PFSK-1 (cell line): ENCODE results near the gene MTX3.

Experiments used
- FOXP2 ChIP-seq: optimal IDR thresholded peaks from 2 replicates; pipeline ENCODE3; 2011; ENCODE audit warnings: borderline replicate concordance, control low read depth, inconsistent platforms; ENCODE audit not compliant: insufficient read depth; ENCODE audit errors: extremely low read length, extremely low read depth
- POLR2AphosphoS5 ChIP-seq: IDR thresholded peaks from 2 replicates; pipeline ENCODE4 v1.6.1; 2012; ENCODE audit warnings: low read depth, mild to moderate bottlenecking, control low read depth, low read length, moderate library complexity
- SIN3A ChIP-seq: IDR thresholded peaks from 2 replicates; pipeline ENCODE4 v1.6.1; 2012; ENCODE audit warnings: mild to moderate bottlenecking, low read length, moderate library complexity, borderline replicate concordance; ENCODE audit not compliant: insufficient read depth
- TAF1 ChIP-seq: IDR thresholded peaks from 2 replicates; pipeline ENCODE4 v1.6.1; 2012; ENCODE audit warnings: low read length, control low read depth, borderline replicate concordance; ENCODE audit not compliant: insufficient read depth
- TF ChIP-seq, protein P1 (sequence below), 2 experiments: IDR thresholded peaks; 2 replicates each; pipeline versions ENCODE4 v1.6.1 to v1.8.0; 2011 to 2012; ENCODE audit warnings: low read depth in 2 of 2, low read length in 2 of 2, control low read depth in 1 of 2, inconsistent platforms in 1 of 2, mild to moderate bottlenecking in 1 of 2, moderate library complexity in 1 of 2; ENCODE audit not compliant: insufficient read depth in 1 of 2

The MTX3 gene

DNA sequence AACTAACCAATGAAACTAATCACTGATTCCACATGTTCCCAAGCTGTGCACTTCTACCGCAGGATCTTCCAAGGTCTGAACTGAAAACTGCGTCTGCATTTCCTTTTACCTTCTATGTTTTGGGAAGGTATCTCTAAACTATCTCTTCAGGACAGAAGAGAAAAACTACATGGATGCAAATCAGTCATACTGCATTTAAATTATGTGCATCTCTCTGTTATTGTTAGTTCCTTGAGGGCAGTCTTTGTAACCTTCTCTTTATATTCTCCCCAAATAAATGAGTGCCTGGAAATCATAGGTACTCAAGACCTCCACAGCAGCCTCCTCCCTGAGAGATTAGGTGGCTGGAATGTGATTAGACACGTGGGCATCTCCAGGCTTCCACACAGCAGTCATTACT, 17.1 kb downstream of the MTX3 start:
- TF ChIP-seq, protein P1, sequence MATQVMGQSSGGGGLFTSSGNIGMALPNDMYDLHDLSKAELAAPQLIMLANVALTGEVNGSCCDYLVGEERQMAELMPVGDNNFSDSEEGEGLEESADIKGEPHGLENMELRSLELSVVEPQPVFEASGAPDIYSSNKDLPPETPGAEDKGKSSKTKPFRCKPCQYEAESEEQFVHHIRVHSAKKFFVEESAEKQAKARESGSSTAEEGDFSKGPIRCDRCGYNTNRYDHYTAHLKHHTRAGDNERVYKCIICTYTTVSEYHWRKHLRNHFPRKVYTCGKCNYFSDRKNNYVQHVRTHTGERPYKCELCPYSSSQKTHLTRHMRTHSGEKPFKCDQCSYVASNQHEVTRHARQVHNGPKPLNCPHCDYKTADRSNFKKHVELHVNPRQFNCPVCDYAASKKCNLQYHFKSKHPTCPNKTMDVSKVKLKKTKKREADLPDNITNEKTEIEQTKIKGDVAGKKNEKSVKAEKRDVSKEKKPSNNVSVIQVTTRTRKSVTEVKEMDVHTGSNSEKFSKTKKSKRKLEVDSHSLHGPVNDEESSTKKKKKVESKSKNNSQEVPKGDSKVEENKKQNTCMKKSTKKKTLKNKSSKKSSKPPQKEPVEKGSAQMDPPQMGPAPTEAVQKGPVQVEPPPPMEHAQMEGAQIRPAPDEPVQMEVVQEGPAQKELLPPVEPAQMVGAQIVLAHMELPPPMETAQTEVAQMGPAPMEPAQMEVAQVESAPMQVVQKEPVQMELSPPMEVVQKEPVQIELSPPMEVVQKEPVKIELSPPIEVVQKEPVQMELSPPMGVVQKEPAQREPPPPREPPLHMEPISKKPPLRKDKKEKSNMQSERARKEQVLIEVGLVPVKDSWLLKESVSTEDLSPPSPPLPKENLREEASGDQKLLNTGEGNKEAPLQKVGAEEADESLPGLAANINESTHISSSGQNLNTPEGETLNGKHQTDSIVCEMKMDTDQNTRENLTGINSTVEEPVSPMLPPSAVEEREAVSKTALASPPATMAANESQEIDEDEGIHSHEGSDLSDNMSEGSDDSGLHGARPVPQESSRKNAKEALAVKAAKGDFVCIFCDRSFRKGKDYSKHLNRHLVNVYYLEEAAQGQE (IDR thresholded peaks at IDR 0.05; ENCODE audit: insufficient read depth in 1 of 2, low read depth in 2 of 2, low read length in 2 of 2): no peak
- TF ChIP-seq FOXP2 (no peak), TAF1 (no peak), SIN3A (no peak), POLR2AphosphoS5 (no peak)

DNA sequence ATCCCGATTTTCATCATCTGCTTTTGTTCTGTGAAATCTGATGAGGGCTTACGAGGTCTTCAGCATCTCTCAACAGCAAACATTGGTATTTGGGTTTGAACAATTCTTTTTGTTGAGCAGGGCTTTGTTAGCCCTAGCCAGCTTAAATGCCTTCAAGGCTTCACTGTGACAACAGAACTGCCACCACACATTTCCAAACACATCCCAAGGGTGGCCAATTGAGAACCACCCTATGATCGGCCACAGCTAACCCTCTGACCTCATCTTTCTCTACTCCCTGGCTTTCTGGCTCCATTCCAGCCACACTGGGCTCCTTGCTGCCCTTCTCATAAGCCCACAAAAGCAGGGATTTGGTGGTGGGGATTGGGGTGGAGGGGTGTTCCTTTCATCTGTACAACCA, 17.6 kb downstream of the MTX3 start:
- no peak for TF ChIP-seq SIN3A
- no peak for TF ChIP-seq POLR2AphosphoS5
- TF ChIP-seq, protein P1 (IDR thresholded peaks at IDR 0.05; ENCODE audit: insufficient read depth in 1 of 2, low read depth in 2 of 2, low read length in 2 of 2): no peak
- no peak for TF ChIP-seq FOXP2
- TF ChIP-seq TAF1: no peak

DNA sequence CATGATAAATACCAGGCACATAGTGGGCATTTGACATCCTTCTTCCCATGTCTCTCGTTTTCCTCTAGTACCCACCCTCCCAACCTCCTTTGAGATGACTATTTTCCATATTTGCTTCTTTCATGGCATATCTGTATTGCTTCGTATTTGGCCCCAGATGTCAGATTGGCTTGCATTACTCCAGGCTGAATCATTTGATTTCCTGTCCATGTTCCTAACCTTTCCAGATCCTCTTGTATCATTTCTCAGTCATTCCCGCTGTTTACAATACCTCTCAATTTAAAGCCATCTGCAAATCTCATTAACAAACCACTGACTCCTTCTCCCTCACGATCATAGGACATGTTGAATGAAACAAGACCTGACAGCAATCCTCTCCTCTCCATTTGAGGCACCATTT, 19.9 kb downstream of the MTX3 start:
- TF ChIP-seq POLR2AphosphoS5: no peak
- TF ChIP-seq TAF1: no peak
- no peak for TF ChIP-seq FOXP2
- TF ChIP-seq, protein P1 (IDR thresholded peaks at IDR 0.05; ENCODE audit: insufficient read depth in 1 of 2, low read depth in 2 of 2, low read length in 2 of 2): no peak
- no peak for TF ChIP-seq SIN3A

DNA sequence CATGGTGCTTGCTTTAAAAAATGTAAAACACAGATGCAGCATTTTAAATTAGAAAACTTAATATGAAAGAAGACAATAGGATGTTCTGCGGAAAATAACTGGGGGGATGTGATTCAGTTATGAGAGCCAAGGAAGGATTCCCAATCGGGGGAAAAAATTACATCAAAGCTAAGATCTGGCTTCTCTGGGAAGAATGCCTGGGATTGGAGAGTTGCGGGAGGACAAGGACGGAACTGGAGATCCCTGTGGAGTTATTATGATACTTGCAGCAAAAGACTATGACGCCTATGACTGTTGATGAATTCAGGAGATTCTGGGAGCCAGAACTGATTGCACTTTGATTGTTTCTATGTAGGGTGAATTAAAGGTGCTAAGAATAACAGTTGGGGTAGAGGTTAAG, 24.6 kb downstream of the MTX3 start:
- TF ChIP-seq TAF1 (no peak), FOXP2 (no peak), POLR2AphosphoS5 (no peak), SIN3A (no peak)
- TF ChIP-seq, protein P1 (IDR thresholded peaks at IDR 0.05; ENCODE audit: insufficient read depth in 1 of 2, low read depth in 2 of 2, low read length in 2 of 2): no peak

DNA sequence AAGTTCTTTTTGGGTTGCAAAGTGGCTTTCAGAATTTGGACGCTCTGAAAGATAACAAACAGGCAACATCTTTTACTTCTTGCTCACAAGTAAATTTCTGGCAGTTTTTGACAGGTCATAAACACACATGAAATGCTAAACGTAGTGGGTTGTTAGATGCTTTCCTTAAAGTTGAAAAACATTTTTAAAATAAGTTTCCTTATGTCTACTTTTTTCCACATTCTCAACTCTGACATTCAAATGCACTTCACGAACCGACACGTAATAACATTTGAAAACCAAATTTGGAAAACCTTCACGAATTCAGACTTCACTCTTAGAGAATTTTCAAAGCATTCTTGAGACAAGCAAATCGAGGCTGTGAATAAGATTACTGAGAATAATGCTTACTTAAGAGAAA, 26.9 kb downstream of the MTX3 start:
- TF ChIP-seq POLR2AphosphoS5 (no peak), TAF1 (no peak), FOXP2 (no peak), SIN3A (no peak)
- TF ChIP-seq, protein P1 (IDR thresholded peaks at IDR 0.05; ENCODE audit: insufficient read depth in 1 of 2, low read depth in 2 of 2, low read length in 2 of 2): no peak
